Measurements from ENCODE around the gene CSTPP1.

GRCh38 chr11:46979358-46979757 is 42.8 kb downstream of the CSTPP1 start:
- TF ChIP-seq CTCF (IDR thresholded peaks at IDR 0.05) (no peak), POLR2A (IDR thresholded peaks at IDR 0.05) (no peak)
